ENCODE results near the gene ZNF205. TPM values are rescaled to one million over a fixed set of nuclear protein-coding genes. Genes with fewer than 3 reads are reported as not detected.
A peak's percentile ranks its signal among the peaks of the same experiment; 100 is the strongest.

ZNF205 gene
- total and polyA plus RNA-seq, 9 of the 15 experiments (the other 6 are each of a cell fraction or from before 2014, with no cell fraction given) = 2.4 to 11.8 (median 5.1) TPM; not detected in 2

DNA sequence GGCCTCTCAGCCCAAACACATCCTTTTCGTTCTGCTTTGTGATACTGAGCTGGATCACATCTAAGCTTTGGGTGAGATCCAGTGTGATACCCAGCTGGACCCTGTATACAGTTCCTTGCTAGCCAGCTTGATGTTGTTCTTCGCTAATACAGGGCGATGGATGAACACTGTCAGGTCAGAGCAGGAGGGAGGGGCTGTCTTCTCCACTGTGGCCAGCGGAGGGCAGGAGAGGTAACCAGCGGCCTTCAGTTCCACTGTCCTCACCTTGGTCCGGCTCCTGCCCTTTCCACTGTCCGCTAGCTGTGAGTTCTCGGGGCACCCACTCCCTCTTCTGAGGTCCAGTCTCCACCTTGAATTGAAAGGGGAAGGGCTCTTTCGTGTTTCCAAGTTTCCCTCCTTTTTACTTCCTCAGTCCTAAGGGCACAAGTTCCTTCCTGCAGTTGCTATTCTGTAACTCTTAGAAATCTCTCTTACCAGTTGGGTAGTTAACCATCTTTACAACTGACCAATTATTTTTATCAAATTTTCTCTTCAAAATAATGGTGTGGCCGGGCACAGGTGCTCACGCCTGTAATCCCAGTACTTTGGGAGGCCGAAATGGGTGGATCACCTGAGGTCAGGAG, 19.5 kb downstream of the ZNF205 start (continued):
- TF ChIP-seq ETS2 (tag; IDR thresholded peaks at IDR 0.05; ENCODE audit: borderline replicate concordance, poor library complexity, severe bottlenecking) = no peak
- TF ChIP-seq ZNF146 (CRISPR knock-in tag; IDR thresholded peaks at IDR 0.05; ENCODE audit: unreplicated experiment) = no peak
- no peak for TF ChIP-seq MYBL2 (IDR thresholded peaks at IDR 0.05; ENCODE audit: low read depth)
- no peak for TF ChIP-seq MYBL2 (CRISPR knock-in tag; IDR thresholded peaks at IDR 0.05; ENCODE audit: borderline replicate concordance)
- TF ChIP-seq, protein P1, sequence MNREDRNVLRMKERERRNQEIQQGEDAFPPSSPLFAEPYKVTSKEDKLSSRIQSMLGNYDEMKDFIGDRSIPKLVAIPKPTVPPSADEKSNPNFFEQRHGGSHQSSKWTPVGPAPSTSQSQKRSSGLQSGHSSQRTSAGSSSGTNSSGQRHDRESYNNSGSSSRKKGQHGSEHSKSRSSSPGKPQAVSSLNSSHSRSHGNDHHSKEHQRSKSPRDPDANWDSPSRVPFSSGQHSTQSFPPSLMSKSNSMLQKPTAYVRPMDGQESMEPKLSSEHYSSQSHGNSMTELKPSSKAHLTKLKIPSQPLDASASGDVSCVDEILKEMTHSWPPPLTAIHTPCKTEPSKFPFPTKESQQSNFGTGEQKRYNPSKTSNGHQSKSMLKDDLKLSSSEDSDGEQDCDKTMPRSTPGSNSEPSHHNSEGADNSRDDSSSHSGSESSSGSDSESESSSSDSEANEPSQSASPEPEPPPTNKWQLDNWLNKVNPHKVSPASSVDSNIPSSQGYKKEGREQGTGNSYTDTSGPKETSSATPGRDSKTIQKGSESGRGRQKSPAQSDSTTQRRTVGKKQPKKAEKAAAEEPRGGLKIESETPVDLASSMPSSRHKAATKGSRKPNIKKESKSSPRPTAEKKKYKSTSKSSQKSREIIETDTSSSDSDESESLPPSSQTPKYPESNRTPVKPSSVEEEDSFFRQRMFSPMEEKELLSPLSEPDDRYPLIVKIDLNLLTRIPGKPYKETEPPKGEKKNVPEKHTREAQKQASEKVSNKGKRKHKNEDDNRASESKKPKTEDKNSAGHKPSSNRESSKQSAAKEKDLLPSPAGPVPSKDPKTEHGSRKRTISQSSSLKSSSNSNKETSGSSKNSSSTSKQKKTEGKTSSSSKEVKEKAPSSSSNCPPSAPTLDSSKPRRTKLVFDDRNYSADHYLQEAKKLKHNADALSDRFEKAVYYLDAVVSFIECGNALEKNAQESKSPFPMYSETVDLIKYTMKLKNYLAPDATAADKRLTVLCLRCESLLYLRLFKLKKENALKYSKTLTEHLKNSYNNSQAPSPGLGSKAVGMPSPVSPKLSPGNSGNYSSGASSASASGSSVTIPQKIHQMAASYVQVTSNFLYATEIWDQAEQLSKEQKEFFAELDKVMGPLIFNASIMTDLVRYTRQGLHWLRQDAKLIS (CRISPR knock-in tag; IDR thresholded peaks at IDR 0.05) = no peak
- TF ChIP-seq ZNF696 (CRISPR knock-in tag; conservative IDR thresholded peaks at IDR 0.05) = no peak
- TF ChIP-seq NR1H2 (CRISPR knock-in tag; IDR thresholded peaks at IDR 0.05) = no peak
- TF ChIP-seq, protein P2, sequence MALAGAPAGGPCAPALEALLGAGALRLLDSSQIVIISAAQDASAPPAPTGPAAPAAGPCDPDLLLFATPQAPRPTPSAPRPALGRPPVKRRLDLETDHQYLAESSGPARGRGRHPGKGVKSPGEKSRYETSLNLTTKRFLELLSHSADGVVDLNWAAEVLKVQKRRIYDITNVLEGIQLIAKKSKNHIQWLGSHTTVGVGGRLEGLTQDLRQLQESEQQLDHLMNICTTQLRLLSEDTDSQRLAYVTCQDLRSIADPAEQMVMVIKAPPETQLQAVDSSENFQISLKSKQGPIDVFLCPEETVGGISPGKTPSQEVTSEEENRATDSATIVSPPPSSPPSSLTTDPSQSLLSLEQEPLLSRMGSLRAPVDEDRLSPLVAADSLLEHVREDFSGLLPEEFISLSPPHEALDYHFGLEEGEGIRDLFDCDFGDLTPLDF (CRISPR knock-in tag; IDR thresholded peaks at IDR 0.05) = no peak
- TF ChIP-seq ZNF79 (CRISPR knock-in tag; IDR thresholded peaks at IDR 0.05; ENCODE audit: low read depth) = no peak
- TF ChIP-seq ZSCAN29 (IDR thresholded peaks at IDR 0.05) = no peak
- TF ChIP-seq, protein P3, sequence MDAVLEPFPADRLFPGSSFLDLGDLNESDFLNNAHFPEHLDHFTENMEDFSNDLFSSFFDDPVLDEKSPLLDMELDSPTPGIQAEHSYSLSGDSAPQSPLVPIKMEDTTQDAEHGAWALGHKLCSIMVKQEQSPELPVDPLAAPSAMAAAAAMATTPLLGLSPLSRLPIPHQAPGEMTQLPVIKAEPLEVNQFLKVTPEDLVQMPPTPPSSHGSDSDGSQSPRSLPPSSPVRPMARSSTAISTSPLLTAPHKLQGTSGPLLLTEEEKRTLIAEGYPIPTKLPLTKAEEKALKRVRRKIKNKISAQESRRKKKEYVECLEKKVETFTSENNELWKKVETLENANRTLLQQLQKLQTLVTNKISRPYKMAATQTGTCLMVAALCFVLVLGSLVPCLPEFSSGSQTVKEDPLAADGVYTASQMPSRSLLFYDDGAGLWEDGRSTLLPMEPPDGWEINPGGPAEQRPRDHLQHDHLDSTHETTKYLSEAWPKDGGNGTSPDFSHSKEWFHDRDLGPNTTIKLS (IDR thresholded peaks at IDR 0.05; ENCODE audit: borderline replicate concordance, low read depth) = no peak
- no peak for TF ChIP-seq KAT2B (IDR thresholded peaks at IDR 0.05; ENCODE audit: low read depth, low read length)
- TF ChIP-seq, protein P4, sequence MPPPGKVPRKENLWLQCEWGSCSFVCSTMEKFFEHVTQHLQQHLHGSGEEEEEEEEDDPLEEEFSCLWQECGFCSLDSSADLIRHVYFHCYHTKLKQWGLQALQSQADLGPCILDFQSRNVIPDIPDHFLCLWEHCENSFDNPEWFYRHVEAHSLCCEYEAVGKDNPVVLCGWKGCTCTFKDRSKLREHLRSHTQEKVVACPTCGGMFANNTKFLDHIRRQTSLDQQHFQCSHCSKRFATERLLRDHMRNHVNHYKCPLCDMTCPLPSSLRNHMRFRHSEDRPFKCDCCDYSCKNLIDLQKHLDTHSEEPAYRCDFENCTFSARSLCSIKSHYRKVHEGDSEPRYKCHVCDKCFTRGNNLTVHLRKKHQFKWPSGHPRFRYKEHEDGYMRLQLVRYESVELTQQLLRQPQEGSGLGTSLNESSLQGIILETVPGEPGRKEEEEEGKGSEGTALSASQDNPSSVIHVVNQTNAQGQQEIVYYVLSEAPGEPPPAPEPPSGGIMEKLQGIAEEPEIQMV (tag; conservative IDR thresholded peaks at IDR 0.05; ENCODE audit: low read depth) = peak; percentile 99
- TF ChIP-seq FOXM1 (IDR thresholded peaks at IDR 0.05; ENCODE audit: low read depth) = no peak
- TF ChIP-seq FOXM1 (CRISPR knock-in tag; IDR thresholded peaks at IDR 0.05; ENCODE audit: low read depth) = no peak
- no peak for TF ChIP-seq KHSRP (IDR thresholded peaks at IDR 0.05)
- peak; percentile 53 to 73; a peak in 3 of 4 replicates for TF ChIP-seq MAZ (CRISPR knock-in tag; conservative IDR thresholded peaks at IDR 0.05 in 1 of 2, IDR thresholded peaks at IDR 0.05 in 1 of 2)
- TF ChIP-seq ZBTB8A (IDR thresholded peaks at IDR 0.05; ENCODE audit: partially characterized antibody) = no peak
- TF ChIP-seq ZNF780A (CRISPR knock-in tag; IDR thresholded peaks at IDR 0.05) = no peak
- TF ChIP-seq CEBPB (tag; IDR thresholded peaks at IDR 0.05) = no peak
- no peak for TF ChIP-seq SIN3A (IDR thresholded peaks at IDR 0.05; ENCODE audit: borderline replicate concordance in 2 of 2, control insufficient read depth in 1 of 2, low read depth in 2 of 2, low read length in 2 of 2)
